Upper lobe of right lung (tissue), 1 donor: ENCODE measurements around the gene BDKRB2. TPM values are rescaled to one million over a fixed set of nuclear protein-coding genes. Genes with fewer than 3 reads are reported as not detected.

Experiments used
- ATAC-seq: fragments of 200-7000 bp; cut with Tn5 transposase; one replicate; pipeline ENCODE4 v1.9.1; 2020; ENCODE audit warnings: mild to moderate bottlenecking, moderate library complexity
- DNase-seq: peaks from one replicate; pipeline ENCODE4 v3.0.0-alpha.2; 2020
- H3K27ac ChIP-seq: fragments of 200-600 bp; one replicate; pipeline ENCODE4 v1.8.0; 2022
- H3K27me3 ChIP-seq: fragments of 200-600 bp; one replicate; pipeline ENCODE4 v1.8.0; 2022; ENCODE audit warnings: mild to moderate bottlenecking
- H3K36me3 ChIP-seq: fragments of 200-600 bp; one replicate; pipeline ENCODE4 v1.8.0; 2022
- H3K4me1 ChIP-seq: fragments of 200-600 bp; one replicate; pipeline ENCODE4 v1.8.0; 2022
- H3K4me3 ChIP-seq: fragments of 200-600 bp; one replicate; pipeline ENCODE4 v1.8.0; 2022; ENCODE audit warnings: mild to moderate bottlenecking
- H3K9me3 ChIP-seq: fragments of 200-600 bp; one replicate; pipeline ENCODE4 v1.8.0; 2022
- intact Hi-C: fragments of 100-400 bp; cut with DNase I; formaldehyde crosslinking; loops from one replicate; pipeline ENCODE4 v1.11.0; 2022
- total RNA-seq: library from RNA; stranded (reverse); fragmentation: NEBNext Ultra II Directional; extraction: Animal tissue kit (Norgen Biotek cat#: 25700); gene quantifications from one replicate; pipeline ENCODE4 v1.2.1, GENCODE V29; 2021
- TF ChIP-seq, protein P1 (sequence below): fragments of 200-600 bp; IDR thresholded peaks from one replicate; pipeline ENCODE4 v1.8.0; 2022; ENCODE audit warnings: antibody characterized with exemption
- donor health status: DM: no; HTN: yes; CAD: no; lungs with severe emphysema.

Gene BDKRB2
- total RNA-seq, 1 donor from 2014 or later, result 1.5 TPM

- TF ChIP-seq, protein P1, sequence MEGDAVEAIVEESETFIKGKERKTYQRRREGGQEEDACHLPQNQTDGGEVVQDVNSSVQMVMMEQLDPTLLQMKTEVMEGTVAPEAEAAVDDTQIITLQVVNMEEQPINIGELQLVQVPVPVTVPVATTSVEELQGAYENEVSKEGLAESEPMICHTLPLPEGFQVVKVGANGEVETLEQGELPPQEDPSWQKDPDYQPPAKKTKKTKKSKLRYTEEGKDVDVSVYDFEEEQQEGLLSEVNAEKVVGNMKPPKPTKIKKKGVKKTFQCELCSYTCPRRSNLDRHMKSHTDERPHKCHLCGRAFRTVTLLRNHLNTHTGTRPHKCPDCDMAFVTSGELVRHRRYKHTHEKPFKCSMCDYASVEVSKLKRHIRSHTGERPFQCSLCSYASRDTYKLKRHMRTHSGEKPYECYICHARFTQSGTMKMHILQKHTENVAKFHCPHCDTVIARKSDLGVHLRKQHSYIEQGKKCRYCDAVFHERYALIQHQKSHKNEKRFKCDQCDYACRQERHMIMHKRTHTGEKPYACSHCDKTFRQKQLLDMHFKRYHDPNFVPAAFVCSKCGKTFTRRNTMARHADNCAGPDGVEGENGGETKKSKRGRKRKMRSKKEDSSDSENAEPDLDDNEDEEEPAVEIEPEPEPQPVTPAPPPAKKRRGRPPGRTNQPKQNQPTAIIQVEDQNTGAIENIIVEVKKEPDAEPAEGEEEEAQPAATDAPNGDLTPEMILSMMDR, result no peak
- Histone ChIP-seq H3K4me3 (no peak overlapping the region), H3K36me3 (no peaks in the 10 kb centered on the region), H3K27me3 (no peaks in the 10 kb centered on the region), H3K4me1 (no peaks in the 10 kb centered on the region), H3K27ac (no peak overlapping the region), H3K9me3 (no peaks in the 10 kb centered on the region)
- DNase-seq (no peak), ATAC-seq (no peak)
- intact Hi-C loops, result no loop called here
These were observed 44.3 kb upstream of the BDKRB2 start for GRCh38 chr14:96160076-96160912.

GRCh38 chr14:96160913-96161310 is 43.7 kb upstream of the BDKRB2 start:
- H3K27ac ChIP-seq, result no peak overlapping the region
- intact Hi-C loops, result no loop called here

DNA sequence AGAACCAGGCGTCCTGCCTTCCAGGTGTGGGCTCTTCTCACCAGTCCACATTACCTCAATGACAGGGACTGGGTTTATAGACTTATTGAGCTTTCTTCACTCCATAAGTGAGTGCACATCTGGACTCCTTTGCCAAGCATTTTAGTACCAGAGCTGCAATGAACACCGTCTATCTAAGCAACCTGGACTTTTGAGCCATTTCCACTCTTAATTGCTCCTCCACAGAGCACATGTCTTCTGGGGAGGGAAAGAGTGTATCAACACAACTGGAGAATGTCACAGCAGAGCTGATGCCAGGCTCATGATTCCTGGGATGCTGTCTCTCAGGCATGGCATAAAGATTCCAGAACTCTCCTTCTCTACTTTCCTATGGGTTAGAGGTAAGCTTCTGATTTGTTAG is 43.0 kb upstream of the BDKRB2 start:
- Histone ChIP-seq H3K9me3 (no peaks in the 10 kb centered on the region), H3K4me3 (no peak overlapping the region), H3K4me1 (no peaks in the 10 kb centered on the region), H3K36me3 (no peaks in the 10 kb centered on the region), H3K27me3 (no peaks in the 10 kb centered on the region), H3K27ac (no peak overlapping the region)
- DNase-seq (no peak), ATAC-seq (no peak)
- intact Hi-C loops, result no loop called here
- TF ChIP-seq, protein P1, result no peak

More at GRCh38 chr14:96160913-96161310, 43.7 kb upstream of the BDKRB2 start:
- ATAC-seq (no peak), DNase-seq (no peak)
- H3K36me3 ChIP-seq, result no peaks in the 10 kb centered on the region
- no peaks in the 10 kb centered on the region for H3K27me3 ChIP-seq
- H3K9me3 ChIP-seq, result no peaks in the 10 kb centered on the region
- TF ChIP-seq, protein P1, result no peak
- no peak overlapping the region for H3K4me3 ChIP-seq
- no peaks in the 10 kb centered on the region for H3K4me1 ChIP-seq

GRCh38 chr14:96162265-96162664 is 42.4 kb upstream of the BDKRB2 start:
- Histone ChIP-seq H3K27ac (no peak overlapping the region), H3K4me3 (no peak overlapping the region), H3K4me1 (no peaks in the 10 kb centered on the region), H3K27me3 (no peaks in the 10 kb centered on the region), H3K36me3 (no peaks in the 10 kb centered on the region), H3K9me3 (no peaks in the 10 kb centered on the region)
- TF ChIP-seq, protein P1, result no peak
- DNase-seq (no peak), ATAC-seq (no peak)
- intact Hi-C loops, result no loop called here

- Histone ChIP-seq H3K9me3 (no peaks in the 10 kb centered on the region), H3K36me3 (no peaks in the 10 kb centered on the region), H3K4me3 (no peak overlapping the region), H3K27me3 (no peaks in the 10 kb centered on the region), H3K4me1 (no peaks in the 10 kb centered on the region), H3K27ac (no peak overlapping the region)
- TF ChIP-seq, protein P1, result no peak
- DNase-seq, result no peak
- intact Hi-C loops, result no loop called here
- no peak for ATAC-seq
These were observed 41.9 kb upstream of the BDKRB2 start for GRCh38 chr14:96162741-96163140.
